ENCODE measurements around the gene BDH2. TPM values are rescaled to one million over a fixed set of nuclear protein-coding genes. Genes with fewer than 3 reads are reported as not detected.

BDH2 gene
- total and polyA plus RNA-seq, 2 of the 4 experiments (the other 2 are of a cell fraction), result 49.7 to 52.2 TPM

- Histone ChIP-seq H3K4me2 (ENCODE audit: low read depth, low read length) (peak overlapping the region; percentile 95), H2AFZ (replicated peaks; ENCODE audit: low read length, poor library complexity) (peak overlapping the region; percentile 93), H4K5ac (ENCODE audit: low read depth, low read length) (peak overlapping the region; percentile 56; the same call in 1 of the 2 replicates), H2BK120ac (ENCODE audit: low read depth, low read length) (no peak overlapping the region), H3K36me3 (ENCODE audit: control insufficient read depth, insufficient read depth, low read length) (no peaks in the 10 kb centered on the region; the same call in 1 of the 2 replicates), H3K27me3 (ENCODE audit: control insufficient read depth, insufficient read depth, low read length) (no peaks in the 10 kb centered on the region), H3K27ac (ENCODE audit: insufficient read depth, low read length) (no peak overlapping the region), H3K23ac (ENCODE audit: low read depth, low read length) (peak overlapping the region; percentile 64), H2BK15ac (ENCODE audit: low read depth, low read length) (no peak overlapping the region), H3K79me1 (ENCODE audit: low read depth in 1 of 2, low read length in 2 of 2) (peaks cover 13 to 17% of the 10 kb centered on the region in 2 experiments), H3K18ac (ENCODE audit: low read depth, low read length) (no peak overlapping the region), H4K20me1 (ENCODE audit: insufficient read depth, low read length) (no peaks in the 10 kb centered on the region), H2AK9ac (replicated peaks; ENCODE audit: low read depth, low read length, poor library complexity) (peak overlapping the region; percentile 82), H3K4me3 (ENCODE audit: insufficient read depth, low read depth, low read length) (peak overlapping the region; percentile 76), H3K4me1 (ENCODE audit: control insufficient read depth, insufficient read depth, low read length) (peaks cover 2% of the 10 kb centered on the region; the same call in 1 of the 2 replicates), H4K8ac (ENCODE audit: low read depth in 2 of 2, low read length in 2 of 2) (peak overlapping the region in 1 of 2 experiments; percentile 25; a peak in 2 of 4 replicates), H4K91ac (ENCODE audit: insufficient read depth, low read depth, low read length) (no peak overlapping the region), H3K14ac (replicated peaks; ENCODE audit: low read depth, low read length) (0 out of 2 replicates have a peak overlapping the region, but pooled peaks have one; percentile 2), H3K56ac (ENCODE audit: extremely low read depth, insufficient read depth, low read length) (no peak overlapping the region; the same call in 1 of the 2 replicates), H2BK20ac (ENCODE audit: low read depth, low read length) (no peak overlapping the region), H3K9me3 (ENCODE audit: control insufficient read depth, insufficient read depth, low read length) (no peaks in the 10 kb centered on the region), H3K9me1 (ENCODE audit: insufficient read depth, low read length) (peaks cover 6% of the 10 kb centered on the region; the same call in 1 of the 2 replicates), H2BK5ac (ENCODE audit: low read depth, low read length, poor library complexity, severe bottlenecking) (no peak overlapping the region), H3K4ac (ENCODE audit: low read depth, low read length) (peak overlapping the region; percentile 33), H3K9ac (ENCODE audit: low read depth, low read length) (peak overlapping the region; percentile 76; the same call in 1 of the 2 replicates), H2AK5ac (ENCODE audit: low read depth, low read length) (0 out of 2 replicates have a peak overlapping the region, but pooled peaks have one; percentile 25)
- WGBS, 2 experiments (ENCODE audit: extremely low coverage in 2 of 2, insufficient read length in 1 of 2), result no CpG with 5 or more reads among the region's 4 CpGs
- dilution Hi-C loops (cut with HindIII; ENCODE audit: low sequenced_read_pairs, unreplicated experiment) (no loop called here), in situ Hi-C loops (cut with MboI; ENCODE audit: low sequenced_read_pairs) (no loop called here), intact Hi-C loops (cut with micrococcal nuclease) (loop anchor here (5.0 kb wide), 2 partner anchors 58 to 453 kb away; partner anchors contain the start of gene SLC9B1)
- CTCF ChIA-PET, result interaction anchor here (0.9 kb wide), 2 partner anchors 22 to 66 kb away, joined by 3 read pairs; no protein-coding TSS in a partner anchor
- no peak for TF ChIP-seq RAD21 (IDR thresholded peaks at IDR 0.05; ENCODE audit: low read length)
- 0 out of 2 replicates have a peak, but pooled peaks have one; percentile 19 for TF ChIP-seq BHLHE40 (IDR thresholded peaks at IDR 0.05; ENCODE audit: low read depth, low read length)
- no TSS peak for BruUV-seq (replicated peaks)
- DNase-seq (peak; percentile 26), ATAC-seq (ENCODE audit: low read depth) (peak; percentile 13)
- POLR2A ChIA-PET (ENCODE audit: unreplicated experiment), result interaction anchor here (0.5 kb wide), 1 partner anchor 663 kb away, joined by 3 read pairs; no protein-coding TSS in a partner anchor
These were observed 24.2 kb downstream of the BDH2 start for GRCh38 chr4:103075435-103075893.

Measured in IMR-90 (cell line).